SK-N-SH treated with all-trans-retinoic acid at 6 μM for 48 hours (cell line): Measurements from ENCODE around the gene TMEM39B.

Experiments
- ATAC-seq: fragments of 200-7000 bp; cut with Tn5 transposase; 3 replicates; pipeline ENCODE4 v1.9.1; 2020; ENCODE audit warnings: mild to moderate bottlenecking, moderate library complexity
- CSDC2 ChIP-seq: fragments of 250-450 bp; sonication (Bioruptor Pico); IDR thresholded peaks from 2 replicates; pipeline ENCODE4 v1.5.0; 2020; ENCODE audit warnings: mild to moderate bottlenecking, moderate library complexity
- GLIS3 ChIP-seq: fragments of 250-450 bp; sonication (Bioruptor Pico); IDR thresholded peaks from 2 replicates; pipeline ENCODE4 v1.5.0; 2020; ENCODE audit warnings: mild to moderate bottlenecking, moderate library complexity
- ISL1 ChIP-seq: fragments of 250-450 bp; sonication (Bioruptor Pico); IDR thresholded peaks from 2 replicates; pipeline ENCODE4 v2.1.2; 2022; ENCODE audit warnings: mild to moderate bottlenecking, moderate library complexity
- OSR1 ChIP-seq: fragments of 250-450 bp; sonication (Bioruptor Pico); IDR thresholded peaks from 2 replicates; pipeline ENCODE4 v1.8.0; 2022; ENCODE audit warnings: moderate library complexity, mild to moderate bottlenecking, inconsistent platforms
- PPARA ChIP-seq: fragments of 250-450 bp; sonication (Bioruptor Pico); IDR thresholded peaks from 2 replicates; pipeline ENCODE4 v1.5.0; 2020; ENCODE audit warnings: mild to moderate bottlenecking, borderline replicate concordance
- RARB ChIP-seq: fragments of 250-450 bp; sonication (Bioruptor Pico); IDR thresholded peaks from 2 replicates; pipeline ENCODE4 v1.8.0; 2021; ENCODE audit warnings: mild to moderate bottlenecking, moderate library complexity
- SNAI2 ChIP-seq: fragments of 250-450 bp; sonication (Bioruptor Pico); IDR thresholded peaks from 2 replicates; pipeline ENCODE4 v1.5.0; 2020; ENCODE audit warnings: mild to moderate bottlenecking, moderate library complexity
- TCF4 ChIP-seq: fragments of 250-450 bp; sonication (Bioruptor Pico); IDR thresholded peaks from 2 replicates; pipeline ENCODE4 v1.8.0; 2021; ENCODE audit warnings: mild to moderate bottlenecking, moderate library complexity, borderline replicate concordance
- TOX ChIP-seq: fragments of 250-450 bp; sonication (Bioruptor Pico); IDR thresholded peaks from 2 replicates; pipeline ENCODE4 v1.8.0; 2021; ENCODE audit warnings: mild to moderate bottlenecking, moderate library complexity, borderline replicate concordance
- ZC3H10 ChIP-seq: fragments of 250-450 bp; sonication (Bioruptor Pico); IDR thresholded peaks from 2 replicates; pipeline ENCODE4 v1.5.1; 2021; ENCODE audit warnings: mild to moderate bottlenecking, moderate library complexity
- ZFP30 ChIP-seq: fragments of 450-650 bp; formaldehyde crosslinking; IDR thresholded peaks from 2 replicates; pipeline ENCODE4 v1.5.0; 2022; ENCODE audit warnings: mild to moderate bottlenecking, moderate library complexity
- ZNF565 ChIP-seq: fragments of 450-650 bp; formaldehyde crosslinking; conservative IDR thresholded peaks from 2 replicates; pipeline ENCODE4 v1.5.0; 2020; ENCODE audit warnings: low read depth, mild to moderate bottlenecking, moderate library complexity
- ZNF70 ChIP-seq: fragments of 450-650 bp; formaldehyde crosslinking; IDR thresholded peaks from 2 replicates; pipeline ENCODE4 v1.5.0; 2020; ENCODE audit warnings: mild to moderate bottlenecking, moderate library complexity
- ZNF8 ChIP-seq: fragments of 450-650 bp; formaldehyde crosslinking; IDR thresholded peaks from 2 replicates; pipeline ENCODE4 v1.5.0; 2020; ENCODE audit warnings: mild to moderate bottlenecking, moderate library complexity
- TF ChIP-seq, protein P1 (sequence below): fragments of 250-450 bp; sonication (Bioruptor Pico); IDR thresholded peaks from 2 replicates; pipeline ENCODE4 v1.5.1; 2020; ENCODE audit warnings: low read depth, mild to moderate bottlenecking, moderate library complexity
- TF ChIP-seq, protein P2 (sequence below): fragments of 250-450 bp; sonication (Bioruptor Pico); IDR thresholded peaks from 2 replicates; pipeline ENCODE4 v1.5.0; 2020; ENCODE audit warnings: mild to moderate bottlenecking, moderate library complexity
- TF ChIP-seq, protein P3 (sequence below): fragments of 250-450 bp; sonication (Bioruptor Pico); IDR thresholded peaks from 2 replicates; pipeline ENCODE4 v1.8.0; 2020; ENCODE audit warnings: mild to moderate bottlenecking, moderate library complexity, borderline replicate concordance
- TF ChIP-seq, protein P4 (sequence below): fragments of 250-450 bp; sonication (Bioruptor Pico); IDR thresholded peaks from 2 replicates; pipeline ENCODE4 v1.8.0; 2021; ENCODE audit warnings: low read depth, mild to moderate bottlenecking, moderate library complexity, borderline replicate concordance

Gene TMEM39B

DNA sequence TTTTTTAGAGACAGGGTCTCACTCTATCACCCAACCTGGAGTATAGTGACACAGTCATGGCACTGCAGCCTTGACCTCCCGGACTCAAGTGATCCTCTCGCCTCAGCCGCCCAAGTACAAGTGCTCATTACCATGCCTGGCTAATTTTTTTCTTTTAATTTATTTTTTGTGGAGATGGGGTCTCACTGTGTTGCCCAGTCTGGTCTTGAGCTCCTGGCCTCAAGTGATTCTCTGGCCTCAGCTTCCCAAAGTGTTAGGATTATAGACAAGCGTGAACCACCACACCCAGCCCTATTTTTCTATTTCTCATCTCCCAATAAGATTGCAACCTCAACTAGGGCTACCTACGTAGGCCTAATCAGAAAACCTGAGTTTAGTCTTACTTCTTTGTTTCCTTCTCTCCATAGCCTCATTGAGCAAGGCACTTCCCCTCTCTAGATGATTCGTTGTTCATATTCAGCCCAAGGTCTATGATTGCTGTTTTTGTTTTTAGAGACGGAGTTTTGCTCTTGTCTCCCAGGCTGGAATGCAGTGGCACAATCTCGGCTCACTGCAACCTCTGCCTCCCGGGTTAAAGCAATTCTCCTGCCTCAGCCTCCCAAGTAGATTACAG is 34.0 kb downstream of the TMEM39B start (continued):
- TF ChIP-seq ZNF565 (CRISPR knock-in tag) = no peak
- no peak for TF ChIP-seq ISL1 (CRISPR knock-in tag)
- no peak for TF ChIP-seq SNAI2 (CRISPR knock-in tag)
- TF ChIP-seq ZNF70 (CRISPR knock-in tag) = no peak
- TF ChIP-seq, protein P1, sequence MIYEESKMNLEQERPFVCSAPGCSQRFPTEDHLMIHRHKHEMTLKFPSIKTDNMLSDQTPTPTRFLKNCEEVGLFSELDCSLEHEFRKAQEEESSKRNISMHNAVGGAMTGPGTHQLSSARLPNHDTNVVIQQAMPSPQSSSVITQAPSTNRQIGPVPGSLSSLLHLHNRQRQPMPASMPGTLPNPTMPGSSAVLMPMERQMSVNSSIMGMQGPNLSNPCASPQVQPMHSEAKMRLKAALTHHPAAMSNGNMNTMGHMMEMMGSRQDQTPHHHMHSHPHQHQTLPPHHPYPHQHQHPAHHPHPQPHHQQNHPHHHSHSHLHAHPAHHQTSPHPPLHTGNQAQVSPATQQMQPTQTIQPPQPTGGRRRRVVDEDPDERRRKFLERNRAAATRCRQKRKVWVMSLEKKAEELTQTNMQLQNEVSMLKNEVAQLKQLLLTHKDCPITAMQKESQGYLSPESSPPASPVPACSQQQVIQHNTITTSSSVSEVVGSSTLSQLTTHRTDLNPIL (CRISPR knock-in tag) = no peak
- no peak for TF ChIP-seq OSR1 (CRISPR knock-in tag)
- TF ChIP-seq, protein P2, sequence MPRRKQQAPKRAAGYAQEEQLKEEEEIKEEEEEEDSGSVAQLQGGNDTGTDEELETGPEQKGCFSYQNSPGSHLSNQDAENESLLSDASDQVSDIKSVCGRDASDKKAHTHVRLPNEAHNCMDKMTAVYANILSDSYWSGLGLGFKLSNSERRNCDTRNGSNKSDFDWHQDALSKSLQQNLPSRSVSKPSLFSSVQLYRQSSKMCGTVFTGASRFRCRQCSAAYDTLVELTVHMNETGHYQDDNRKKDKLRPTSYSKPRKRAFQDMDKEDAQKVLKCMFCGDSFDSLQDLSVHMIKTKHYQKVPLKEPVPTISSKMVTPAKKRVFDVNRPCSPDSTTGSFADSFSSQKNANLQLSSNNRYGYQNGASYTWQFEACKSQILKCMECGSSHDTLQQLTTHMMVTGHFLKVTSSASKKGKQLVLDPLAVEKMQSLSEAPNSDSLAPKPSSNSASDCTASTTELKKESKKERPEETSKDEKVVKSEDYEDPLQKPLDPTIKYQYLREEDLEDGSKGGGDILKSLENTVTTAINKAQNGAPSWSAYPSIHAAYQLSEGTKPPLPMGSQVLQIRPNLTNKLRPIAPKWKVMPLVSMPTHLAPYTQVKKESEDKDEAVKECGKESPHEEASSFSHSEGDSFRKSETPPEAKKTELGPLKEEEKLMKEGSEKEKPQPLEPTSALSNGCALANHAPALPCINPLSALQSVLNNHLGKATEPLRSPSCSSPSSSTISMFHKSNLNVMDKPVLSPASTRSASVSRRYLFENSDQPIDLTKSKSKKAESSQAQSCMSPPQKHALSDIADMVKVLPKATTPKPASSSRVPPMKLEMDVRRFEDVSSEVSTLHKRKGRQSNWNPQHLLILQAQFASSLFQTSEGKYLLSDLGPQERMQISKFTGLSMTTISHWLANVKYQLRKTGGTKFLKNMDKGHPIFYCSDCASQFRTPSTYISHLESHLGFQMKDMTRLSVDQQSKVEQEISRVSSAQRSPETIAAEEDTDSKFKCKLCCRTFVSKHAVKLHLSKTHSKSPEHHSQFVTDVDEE (CRISPR knock-in tag) = no peak
- TF ChIP-seq TCF4 = no peak
- TF ChIP-seq CSDC2 = no peak
- no peak for TF ChIP-seq TOX (CRISPR knock-in tag)

DNA sequence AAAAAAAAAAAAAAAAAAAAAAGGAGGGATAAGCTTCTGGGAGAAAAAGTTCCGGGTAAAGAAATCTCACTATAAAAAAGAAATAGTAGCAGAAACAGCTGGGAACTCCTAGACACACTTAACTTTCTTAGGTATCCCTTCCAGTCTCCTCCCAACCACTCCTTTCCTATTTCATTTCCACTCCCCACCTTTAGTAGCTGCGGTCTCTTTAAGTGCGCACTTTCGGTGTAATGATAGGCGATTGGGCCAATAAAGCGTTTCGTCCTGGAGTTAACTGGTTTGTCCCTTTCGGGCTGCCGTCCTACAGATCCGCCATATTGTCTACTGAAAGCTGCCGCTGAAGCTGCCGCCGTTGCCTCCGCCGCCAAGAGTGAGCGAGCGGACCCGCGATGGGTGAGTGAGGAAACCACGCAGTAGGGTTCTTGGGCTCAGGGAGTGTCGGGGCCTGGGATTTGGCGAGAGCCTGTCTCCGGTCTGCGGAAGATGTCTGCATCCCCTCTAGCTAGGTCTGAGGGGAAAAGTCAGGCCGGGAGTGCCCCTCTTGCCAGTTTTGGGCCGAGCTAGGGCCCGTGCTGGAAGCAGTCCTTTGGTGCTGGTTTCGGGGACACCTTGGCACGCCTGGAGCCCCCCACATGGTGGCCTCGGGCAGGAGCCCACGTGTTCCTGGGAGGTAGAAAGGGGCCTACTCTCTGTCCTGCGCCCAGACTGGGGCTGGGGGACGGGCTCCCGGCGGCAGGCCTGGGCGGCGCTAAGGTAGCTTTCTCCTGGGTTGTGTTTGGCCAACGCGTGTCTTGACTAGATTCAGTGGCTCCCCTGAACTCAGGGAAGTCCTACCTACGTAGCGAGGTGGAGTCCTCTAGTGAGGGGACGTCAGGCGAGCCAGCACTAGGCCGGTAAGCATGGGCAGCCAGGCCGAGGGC is 35.3 kb downstream of the TMEM39B start, which contains the start of gene KPNA6:
TSS of gene KPNA6 (plus strand) at position 315 of the 920 bp plus-strand sequence. CDS start at position 390, 75 bp downstream.
- TF ChIP-seq CSDC2 = no peak
- TF ChIP-seq SNAI2 (CRISPR knock-in tag) = no peak
- TF ChIP-seq PPARA (CRISPR knock-in tag) = no peak
- TF ChIP-seq, protein P2 (CRISPR knock-in tag) = no peak
- TF ChIP-seq, protein P3, sequence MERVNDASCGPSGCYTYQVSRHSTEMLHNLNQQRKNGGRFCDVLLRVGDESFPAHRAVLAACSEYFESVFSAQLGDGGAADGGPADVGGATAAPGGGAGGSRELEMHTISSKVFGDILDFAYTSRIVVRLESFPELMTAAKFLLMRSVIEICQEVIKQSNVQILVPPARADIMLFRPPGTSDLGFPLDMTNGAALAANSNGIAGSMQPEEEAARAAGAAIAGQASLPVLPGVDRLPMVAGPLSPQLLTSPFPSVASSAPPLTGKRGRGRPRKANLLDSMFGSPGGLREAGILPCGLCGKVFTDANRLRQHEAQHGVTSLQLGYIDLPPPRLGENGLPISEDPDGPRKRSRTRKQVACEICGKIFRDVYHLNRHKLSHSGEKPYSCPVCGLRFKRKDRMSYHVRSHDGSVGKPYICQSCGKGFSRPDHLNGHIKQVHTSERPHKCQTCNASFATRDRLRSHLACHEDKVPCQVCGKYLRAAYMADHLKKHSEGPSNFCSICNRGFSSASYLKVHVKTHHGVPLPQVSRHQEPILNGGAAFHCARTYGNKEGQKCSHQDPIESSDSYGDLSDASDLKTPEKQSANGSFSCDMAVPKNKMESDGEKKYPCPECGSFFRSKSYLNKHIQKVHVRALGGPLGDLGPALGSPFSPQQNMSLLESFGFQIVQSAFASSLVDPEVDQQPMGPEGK (CRISPR knock-in tag) = no peak
- TF ChIP-seq ZNF8 (CRISPR knock-in tag) = no peak
- TF ChIP-seq, protein P4, sequence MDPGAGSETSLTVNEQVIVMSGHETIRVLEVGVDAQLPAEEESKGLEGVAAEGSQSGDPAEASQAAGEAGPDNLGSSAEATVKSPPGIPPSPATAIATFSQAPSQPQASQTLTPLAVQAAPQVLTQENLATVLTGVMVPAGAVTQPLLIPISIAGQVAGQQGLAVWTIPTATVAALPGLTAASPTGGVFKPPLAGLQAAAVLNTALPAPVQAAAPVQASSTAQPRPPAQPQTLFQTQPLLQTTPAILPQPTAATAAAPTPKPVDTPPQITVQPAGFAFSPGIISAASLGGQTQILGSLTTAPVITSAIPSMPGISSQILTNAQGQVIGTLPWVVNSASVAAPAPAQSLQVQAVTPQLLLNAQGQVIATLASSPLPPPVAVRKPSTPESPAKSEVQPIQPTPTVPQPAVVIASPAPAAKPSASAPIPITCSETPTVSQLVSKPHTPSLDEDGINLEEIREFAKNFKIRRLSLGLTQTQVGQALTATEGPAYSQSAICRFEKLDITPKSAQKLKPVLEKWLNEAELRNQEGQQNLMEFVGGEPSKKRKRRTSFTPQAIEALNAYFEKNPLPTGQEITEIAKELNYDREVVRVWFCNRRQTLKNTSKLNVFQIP (CRISPR knock-in tag) = no peak
- TF ChIP-seq GLIS3 (CRISPR knock-in tag) = no peak
- no peak for TF ChIP-seq TOX (CRISPR knock-in tag)
- no peak for TF ChIP-seq ZFP30 (CRISPR knock-in tag)
- no peak for TF ChIP-seq RARB (CRISPR knock-in tag)
- no peak for TF ChIP-seq ZC3H10 (CRISPR knock-in tag)
- TF ChIP-seq ZNF70 (CRISPR knock-in tag) = no peak
- ATAC-seq = peak; percentile 85
